Fibroblast of pulmonary artery (primary cell): ENCODE data around the gene SPOCK1.

Source experiments
- DNase-seq: peaks from one replicate; pipeline ENCODE4 v3.0.0-alpha.2; 2010; ENCODE audit warnings: low read depth
- H3K4me3 ChIP-seq: replicated peaks from 2 replicates; pipeline ENCODE4 v1.5.1; 2011; ENCODE audit warnings: low read depth, mild to moderate bottlenecking, control low read depth, low read length, moderate library complexity
- TF ChIP-seq, protein P1 (sequence below): IDR thresholded peaks from 2 replicates; pipeline ENCODE4 v1.5.1; 2011; ENCODE audit warnings: mild to moderate bottlenecking, control low read depth, low read length, inconsistent platforms; ENCODE audit errors: missing control alignments

Gene SPOCK1

DNA sequence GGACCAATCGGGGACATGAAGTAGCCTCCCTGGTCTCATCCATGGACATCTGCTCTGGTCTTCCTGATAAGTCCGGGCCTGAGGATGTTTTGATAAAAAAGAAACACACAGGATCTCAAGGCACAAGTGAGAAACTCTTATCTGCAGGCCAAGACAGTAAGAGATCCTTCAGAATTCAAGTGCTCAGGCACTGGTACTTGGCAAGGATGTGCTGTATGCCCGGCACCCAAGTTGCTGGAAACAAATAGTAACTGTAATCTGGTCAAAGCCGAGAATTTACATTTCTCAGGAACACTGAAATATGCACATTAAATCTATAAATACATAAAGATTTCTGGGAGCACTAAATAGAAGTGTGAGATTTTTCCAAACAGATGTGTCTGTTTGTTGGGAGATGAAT lies 165.7 kb downstream of the SPOCK1 start:
- DNase-seq: no peak
- TF ChIP-seq, protein P1, sequence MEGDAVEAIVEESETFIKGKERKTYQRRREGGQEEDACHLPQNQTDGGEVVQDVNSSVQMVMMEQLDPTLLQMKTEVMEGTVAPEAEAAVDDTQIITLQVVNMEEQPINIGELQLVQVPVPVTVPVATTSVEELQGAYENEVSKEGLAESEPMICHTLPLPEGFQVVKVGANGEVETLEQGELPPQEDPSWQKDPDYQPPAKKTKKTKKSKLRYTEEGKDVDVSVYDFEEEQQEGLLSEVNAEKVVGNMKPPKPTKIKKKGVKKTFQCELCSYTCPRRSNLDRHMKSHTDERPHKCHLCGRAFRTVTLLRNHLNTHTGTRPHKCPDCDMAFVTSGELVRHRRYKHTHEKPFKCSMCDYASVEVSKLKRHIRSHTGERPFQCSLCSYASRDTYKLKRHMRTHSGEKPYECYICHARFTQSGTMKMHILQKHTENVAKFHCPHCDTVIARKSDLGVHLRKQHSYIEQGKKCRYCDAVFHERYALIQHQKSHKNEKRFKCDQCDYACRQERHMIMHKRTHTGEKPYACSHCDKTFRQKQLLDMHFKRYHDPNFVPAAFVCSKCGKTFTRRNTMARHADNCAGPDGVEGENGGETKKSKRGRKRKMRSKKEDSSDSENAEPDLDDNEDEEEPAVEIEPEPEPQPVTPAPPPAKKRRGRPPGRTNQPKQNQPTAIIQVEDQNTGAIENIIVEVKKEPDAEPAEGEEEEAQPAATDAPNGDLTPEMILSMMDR: no peak
- H3K4me3 ChIP-seq: no peak overlapping the region

DNA sequence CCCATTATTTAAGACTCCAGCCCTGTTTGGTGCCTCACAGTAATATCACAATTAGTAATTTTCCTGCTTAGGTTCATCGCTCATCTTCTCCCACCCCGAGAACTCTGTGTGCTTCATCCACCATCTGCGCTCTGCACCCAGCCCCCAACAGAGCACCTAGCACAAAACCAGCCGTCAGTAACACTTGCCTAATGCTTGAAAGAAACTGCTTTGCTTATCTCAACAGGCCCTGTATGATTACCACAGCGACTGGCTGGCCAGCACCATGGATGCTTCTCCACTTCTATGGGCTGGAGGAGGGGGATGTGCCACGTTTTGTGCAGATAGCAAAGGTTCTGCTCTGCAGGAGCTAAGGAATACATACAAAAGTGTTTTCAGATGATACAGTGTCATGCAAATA lies 166.8 kb downstream of the SPOCK1 start:
- H3K4me3 ChIP-seq: no peak overlapping the region

DNA sequence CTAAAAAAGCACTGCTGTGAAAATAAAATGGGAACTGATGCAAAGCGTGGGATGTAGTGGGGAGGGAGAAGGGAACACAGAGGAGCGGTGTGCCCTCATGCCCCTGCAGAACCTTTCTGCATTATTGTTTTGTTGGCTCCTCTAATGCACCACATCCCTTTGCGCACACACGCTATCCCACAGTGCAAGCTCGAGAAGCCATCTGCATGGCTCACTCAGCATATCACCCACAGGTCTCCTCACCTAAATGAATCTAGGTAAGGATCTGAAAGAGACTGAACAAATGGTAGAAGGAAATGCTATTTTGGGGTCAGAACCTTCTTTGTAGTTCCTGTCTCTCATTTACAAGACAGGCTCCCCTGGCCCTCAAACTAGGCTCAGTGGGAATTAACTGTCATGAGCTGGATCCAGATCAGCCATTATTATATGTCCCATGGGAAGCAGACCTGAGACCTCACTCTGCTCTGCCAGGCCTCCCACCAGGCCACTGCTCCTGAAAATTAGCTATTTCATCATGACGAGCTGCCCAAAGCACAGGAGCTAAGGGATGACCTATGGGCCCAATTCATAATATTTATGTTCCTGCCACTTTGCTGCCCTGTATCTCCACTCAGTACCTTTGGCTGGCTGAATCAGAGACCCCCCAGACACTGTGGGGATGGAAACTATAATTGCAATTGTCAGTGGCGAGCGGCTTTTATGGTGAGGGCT lies 169.4 kb downstream of the SPOCK1 start:
- TF ChIP-seq, protein P1: no peak
- no peak overlapping the region for H3K4me3 ChIP-seq
- no peak for DNase-seq

More for the DNA sequence above, 166.8 kb downstream of the SPOCK1 start:
- no peak for DNase-seq
- TF ChIP-seq, protein P1: no peak

DNA sequence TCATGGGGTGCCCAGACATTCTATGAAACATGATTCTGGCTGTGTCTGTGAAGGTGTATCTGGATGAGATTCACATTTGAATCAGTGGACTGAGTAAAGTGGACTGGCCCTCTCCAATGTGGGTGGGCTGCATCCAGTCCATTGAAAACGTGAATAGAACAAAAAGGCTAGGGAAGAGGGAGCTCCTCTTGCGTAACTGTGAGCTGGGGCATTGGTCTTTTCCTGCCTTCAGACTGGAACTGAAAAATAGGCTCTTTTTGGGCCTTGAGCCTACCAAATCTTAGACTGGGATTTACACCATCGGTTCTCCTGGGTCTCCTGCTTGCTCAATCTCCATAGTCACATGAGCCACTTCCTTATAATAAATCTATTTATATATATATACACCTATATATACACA lies 170.1 kb downstream of the SPOCK1 start:
- no peak overlapping the region for H3K4me3 ChIP-seq
- TF ChIP-seq, protein P1: no peak
- DNase-seq: no peak

DNA sequence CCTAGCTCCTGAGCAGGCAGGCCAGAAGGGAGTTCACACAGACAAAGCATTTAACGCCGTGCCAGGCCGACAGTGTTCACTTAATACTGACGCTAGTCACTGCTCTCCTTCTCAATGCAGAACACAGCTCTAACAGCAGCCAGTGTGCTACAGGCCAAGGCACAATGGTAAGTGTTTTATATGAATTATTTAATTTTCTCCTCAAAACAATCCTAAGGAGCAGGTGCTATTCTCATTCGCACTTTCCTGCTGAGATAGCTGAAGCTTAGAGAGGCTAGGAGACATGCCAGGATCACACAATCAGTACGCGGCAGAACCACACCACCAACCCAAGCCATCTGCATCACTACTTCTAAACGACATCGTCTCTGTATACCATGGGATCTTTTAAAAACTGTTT lies 170.7 kb downstream of the SPOCK1 start:
- no peak overlapping the region for H3K4me3 ChIP-seq
- no peak for DNase-seq
- TF ChIP-seq, protein P1: no peak

DNA sequence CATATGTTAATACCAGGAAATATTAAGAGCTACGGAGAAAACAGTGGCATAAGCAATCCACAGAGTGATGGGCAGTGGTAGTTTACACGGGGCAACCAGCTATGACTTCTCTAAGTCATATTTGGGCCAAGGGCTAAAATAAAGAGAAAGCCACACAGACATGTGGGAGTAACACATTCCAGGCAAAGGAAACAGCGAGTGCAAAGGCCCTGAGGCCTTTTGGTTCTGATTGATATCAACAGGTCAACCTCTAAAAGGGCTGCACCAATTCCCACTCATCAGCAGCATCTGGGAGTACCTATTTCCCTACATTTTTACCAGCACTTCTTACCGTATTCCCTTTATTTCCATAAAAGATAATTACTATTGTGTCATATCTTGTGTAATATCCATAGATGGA lies 173.4 kb downstream of the SPOCK1 start:
- no peak for DNase-seq
- no peak overlapping the region for H3K4me3 ChIP-seq
- TF ChIP-seq, protein P1: no peak
